Glomerular visceral epithelial cell (primary cell): ENCODE results near the gene LIME1.

Experiments used
- DNase-seq: peaks from one replicate; pipeline ENCODE4 v3.0.0-alpha.2; 2016; ENCODE audit errors: extremely low spot score

LIME1 gene

DNA sequence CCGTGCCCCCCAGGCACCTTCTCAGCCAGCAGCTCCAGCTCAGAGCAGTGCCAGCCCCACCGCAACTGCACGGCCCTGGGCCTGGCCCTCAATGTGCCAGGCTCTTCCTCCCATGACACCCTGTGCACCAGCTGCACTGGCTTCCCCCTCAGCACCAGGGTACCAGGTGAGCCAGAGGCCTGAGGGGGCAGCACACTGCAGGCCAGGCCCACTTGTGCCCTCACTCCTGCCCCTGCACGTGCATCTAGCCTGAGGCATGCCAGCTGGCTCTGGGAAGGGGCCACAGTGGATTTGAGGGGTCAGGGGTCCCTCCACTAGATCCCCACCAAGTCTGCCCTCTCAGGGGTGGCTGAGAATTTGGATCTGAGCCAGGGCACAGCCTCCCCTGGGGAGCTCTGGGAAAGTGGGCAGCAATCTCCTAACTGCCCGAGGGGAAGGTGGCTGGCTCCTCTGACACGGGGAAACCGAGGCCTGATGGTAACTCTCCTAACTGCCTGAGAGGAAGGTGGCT, 39.1 kb upstream of the LIME1 start:
- DNase-seq: peak; percentile 51

DNA sequence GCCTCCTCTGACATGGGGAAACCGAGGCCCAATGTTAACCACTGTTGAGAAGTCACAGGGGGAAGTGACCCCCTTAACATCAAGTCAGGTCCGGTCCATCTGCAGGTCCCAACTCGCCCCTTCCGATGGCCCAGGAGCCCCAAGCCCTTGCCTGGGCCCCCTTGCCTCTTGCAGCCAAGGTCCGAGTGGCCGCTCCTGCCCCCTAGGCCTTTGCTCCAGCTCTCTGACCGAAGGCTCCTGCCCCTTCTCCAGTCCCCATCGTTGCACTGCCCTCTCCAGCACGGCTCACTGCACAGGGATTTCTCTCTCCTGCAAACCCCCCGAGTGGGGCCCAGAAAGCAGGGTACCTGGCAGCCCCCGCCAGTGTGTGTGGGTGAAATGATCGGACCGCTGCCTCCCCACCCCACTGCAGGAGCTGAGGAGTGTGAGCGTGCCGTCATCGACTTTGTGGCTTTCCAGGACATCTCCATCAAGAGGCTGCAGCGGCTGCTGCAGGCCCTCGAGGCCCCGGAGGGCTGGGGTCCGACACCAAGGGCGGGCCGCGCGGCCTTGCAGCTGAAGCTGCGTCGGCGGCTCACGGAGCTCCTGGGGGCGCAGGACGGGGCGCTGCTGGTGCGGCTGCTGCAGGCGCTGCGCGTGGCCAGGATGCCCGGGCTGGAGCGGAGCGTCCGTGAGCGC, 38.5 kb upstream of the LIME1 start:
- peak; percentile 55 for DNase-seq

DNA sequence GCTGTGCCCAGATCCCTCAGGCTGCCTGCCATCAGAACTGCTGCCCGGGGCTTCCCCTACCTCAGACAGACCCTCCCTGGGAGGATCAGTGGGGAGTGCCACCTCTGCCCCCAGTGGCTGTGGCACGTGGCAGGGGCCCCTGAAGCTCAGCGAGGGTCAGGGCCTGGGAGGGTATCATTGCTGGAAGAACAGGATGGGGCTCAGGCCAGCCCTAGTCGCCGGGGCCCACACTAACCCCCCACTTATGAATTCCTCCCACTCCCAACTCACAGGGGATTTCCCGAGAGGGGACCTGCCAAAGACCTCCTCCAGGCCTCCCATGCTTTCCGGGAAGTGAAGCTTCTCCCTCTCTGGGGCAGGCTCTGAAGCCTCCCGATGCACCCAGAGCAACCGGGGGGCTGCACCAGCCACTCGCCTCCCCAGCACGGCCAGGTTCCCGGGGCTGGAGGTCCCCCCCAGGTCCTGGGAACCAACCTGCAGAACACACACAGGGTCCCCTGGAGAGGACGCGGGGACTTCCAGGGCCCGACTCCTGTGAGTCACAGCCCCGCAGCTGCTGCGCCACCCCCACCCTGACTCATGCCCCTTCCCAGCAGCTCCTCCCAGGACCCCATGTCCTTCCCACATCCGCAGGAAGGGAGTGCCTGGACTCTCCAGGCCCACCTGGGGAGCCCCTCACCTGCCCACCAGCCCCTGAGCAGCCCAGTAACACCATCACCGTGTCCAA, 37.6 kb upstream of the LIME1 start:
- DNase-seq: peak; percentile 97

DNA sequence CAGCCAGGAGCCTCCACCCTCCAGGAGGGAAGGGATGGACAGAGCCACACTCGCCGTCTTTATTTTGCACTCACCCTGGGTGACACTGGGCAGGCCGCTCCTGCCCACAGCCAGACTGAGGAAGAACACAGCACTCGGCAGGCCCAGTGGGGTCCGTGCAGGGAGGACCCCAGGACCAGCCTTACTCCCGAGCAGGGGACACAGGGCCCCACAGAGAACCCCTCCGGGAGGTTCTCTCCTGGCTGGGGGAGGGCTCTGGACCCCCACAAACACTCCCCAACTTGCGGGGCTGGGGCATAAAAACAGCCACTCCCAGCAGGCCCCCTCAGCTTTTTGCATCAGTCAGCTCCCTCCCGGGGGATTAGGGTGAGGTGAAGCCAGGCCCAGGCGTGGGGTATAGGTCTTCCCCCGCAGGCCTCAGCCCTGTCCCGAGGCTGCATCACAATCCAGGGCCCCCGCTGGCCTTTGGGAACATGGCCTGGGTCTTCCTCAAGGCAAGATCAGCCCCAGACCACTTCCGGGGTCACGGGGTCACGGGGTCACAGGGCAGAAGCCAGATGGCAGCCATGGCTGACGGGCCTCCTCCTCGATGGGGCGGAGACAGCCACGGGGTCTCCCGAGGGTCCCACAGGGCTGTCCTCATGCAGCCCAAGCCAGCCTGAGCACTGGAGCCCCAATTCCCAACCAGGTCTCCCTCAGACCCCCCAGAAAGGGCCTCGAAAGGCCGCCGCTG, 36.8 kb upstream of the LIME1 start:
- DNase-seq: no peak

DNA sequence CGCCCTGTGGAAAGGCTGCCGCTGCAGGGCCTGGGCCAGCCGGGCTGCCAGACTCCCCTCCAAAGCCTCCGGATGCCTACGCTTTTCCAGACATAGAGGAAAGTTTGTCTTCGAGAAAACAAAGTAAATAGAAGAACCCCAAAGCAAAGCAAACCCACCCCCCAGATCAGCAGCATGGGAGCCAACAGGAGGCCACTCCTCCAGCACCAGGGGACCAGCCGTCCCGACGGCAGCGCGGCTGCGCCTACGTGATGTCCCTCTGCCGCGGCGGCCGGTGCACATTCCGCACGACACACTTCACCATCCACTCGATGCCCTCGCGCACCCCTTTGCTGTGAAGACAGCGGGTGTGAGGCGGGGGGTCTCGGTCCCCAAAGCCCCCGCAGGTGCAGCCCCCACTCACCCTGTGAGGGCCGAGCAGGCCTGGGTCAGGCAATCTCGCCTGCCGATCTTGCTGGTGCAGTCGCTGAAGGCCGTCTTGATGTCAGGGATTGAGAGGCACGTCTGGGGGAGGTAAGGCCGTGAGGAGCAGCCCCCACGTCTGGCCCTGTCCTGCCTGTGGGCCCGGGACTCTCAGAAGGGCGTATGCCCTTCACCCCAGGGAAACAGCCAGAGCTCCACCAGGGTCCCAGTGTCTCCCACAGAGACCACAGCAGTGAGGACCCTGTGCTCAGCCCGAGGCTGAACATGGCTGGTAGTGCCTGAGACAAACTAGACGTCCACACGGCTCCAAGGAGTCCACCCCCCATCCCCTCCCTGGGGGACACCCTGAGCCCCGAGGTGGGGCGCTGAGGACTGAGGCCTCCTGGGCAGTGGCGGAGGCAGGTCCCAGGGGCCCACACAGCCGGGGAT, 36.0 kb upstream of the LIME1 start:
- DNase-seq: no peak

DNA sequence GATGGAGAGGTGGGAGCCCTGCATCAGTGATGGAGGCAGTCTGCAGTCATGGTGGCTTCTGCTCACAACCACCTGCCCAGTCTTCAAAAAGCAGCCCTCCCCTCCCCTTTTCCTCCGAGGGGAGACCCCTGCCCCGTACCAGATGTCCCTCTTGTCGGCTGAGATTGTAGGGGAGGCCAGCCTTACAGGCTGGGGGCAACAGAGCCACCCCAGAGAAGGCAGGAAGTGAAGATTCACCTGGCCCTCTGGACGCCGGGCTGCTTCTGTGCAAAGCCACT, 35.5 kb upstream of the LIME1 start:
- DNase-seq: no peak

DNA sequence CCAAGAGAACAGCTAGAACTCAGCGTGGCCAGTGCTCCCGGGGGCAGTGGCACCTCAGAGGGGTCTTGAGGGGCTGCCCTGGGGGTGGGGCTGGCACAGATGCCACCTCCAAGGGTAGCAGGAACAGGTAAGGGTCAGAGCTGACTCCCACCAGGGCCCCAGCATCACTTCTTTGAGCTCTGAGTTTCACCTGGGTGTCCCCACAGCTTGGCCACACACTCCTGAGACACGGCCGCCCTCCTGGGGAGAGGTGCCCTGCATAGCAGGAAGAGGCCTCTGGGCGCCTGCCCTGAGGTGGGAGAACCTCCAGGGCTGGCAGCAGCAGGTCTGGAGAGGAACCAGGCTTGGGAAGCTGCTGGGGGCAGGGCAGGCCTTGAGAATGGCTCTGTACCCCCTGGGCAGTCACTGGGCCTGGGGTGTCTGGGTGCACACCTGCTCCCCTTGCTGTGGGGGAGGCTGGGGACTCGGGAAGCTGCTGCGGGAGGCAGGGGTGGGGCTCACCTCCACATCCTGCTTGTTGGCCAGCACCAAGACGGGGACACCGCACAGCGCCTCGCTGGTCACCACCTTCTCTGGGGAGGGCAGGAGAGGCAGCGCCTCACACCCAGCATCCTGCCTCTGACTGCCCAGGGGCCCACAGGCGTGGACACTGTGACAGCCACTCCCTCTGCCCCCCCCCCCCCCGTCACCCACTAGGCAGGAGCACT, 35.0 kb upstream of the LIME1 start:
- DNase-seq: peak; percentile 18

DNA sequence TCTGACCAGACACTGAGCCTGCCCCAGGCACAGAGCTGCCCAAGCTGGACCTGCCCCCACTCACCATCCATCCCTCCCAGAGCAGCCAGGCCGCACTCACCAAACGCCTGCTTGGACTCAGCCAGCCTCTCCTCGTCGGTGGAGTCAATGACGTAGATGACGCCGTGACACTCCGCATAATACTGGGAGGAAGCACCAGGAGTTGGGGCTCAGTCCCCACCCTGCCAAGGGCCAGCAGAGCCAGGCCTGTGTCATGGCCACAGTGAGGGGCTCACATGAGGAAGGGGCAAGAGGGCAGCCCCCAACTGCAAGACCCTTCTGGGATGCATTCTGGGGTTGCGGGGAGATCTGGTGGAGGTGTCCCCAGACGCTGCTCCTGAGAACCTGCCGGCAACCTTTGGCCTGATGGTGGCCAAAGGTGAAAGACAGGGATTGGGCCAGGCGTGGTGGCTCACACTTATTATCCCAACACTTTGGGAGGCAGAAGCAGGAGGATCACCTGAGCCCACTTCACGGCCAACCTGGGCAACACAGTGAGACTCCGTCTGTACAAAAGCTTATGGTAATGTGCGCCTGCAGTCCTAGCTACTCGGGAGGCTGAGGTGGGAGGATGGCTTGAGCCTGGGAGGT, 34.3 kb upstream of the LIME1 start:
- DNase-seq: peak; percentile 1

DNA sequence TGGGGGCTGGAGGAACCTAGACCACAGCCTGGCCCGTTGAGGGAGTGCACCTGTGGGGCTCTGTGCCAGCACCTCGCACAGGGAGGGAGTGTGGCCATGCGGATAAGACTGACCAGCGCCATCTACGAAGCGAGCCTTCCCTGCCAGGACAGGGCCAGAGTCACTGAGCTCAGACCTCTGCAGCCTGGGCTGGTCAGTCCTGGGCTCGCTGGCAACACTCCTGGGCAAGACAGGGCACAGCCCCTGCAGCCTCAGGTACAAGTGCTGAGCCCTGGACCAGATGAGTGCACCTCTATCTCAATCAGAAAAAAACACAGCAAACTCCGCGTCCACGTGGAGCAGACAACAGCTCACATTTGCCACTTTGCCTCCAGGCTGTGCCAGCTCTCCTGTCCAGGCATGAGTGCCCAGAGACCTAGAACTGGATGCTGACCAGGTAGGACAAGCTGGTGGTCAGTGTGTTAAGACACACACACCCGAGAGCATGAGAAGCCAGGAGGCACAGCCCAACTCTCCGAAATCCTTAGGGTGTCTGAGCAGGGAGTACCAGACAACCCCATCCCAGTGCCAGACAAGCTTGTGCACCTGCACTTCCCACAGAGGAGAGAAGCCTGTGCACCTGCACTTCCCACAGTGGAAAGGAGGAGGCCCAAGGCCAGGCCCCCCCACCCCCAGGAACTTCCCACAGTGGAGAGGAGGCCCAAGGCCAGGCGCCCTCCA, 33.6 kb upstream of the LIME1 start:
- peak; percentile 5 for DNase-seq

DNA sequence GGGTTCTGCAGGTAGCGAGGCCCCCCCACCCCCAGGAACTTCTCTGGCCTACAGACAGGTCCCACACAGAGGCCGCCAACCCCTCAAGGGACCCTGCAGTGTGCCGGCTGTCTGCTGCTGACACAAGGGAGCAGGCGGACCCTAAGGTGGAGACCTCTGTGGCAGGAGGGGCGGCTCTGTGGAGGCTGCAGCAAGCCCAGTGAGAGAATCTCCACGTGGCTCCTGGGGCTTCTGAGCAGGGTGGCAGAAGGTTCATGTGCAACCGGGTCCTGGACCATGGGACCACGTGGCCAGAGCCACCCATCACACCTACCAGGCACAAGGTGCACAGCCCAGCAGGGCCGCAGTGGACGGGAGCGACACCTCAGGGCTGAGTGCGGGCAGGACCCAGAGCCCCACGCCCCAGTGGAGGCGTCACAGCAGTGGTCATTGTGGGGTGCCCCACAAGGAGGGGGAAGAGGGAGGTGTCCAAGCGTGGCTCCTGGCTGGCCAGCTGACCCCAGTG, 32.9 kb upstream of the LIME1 start:
- DNase-seq: no peak

DNA sequence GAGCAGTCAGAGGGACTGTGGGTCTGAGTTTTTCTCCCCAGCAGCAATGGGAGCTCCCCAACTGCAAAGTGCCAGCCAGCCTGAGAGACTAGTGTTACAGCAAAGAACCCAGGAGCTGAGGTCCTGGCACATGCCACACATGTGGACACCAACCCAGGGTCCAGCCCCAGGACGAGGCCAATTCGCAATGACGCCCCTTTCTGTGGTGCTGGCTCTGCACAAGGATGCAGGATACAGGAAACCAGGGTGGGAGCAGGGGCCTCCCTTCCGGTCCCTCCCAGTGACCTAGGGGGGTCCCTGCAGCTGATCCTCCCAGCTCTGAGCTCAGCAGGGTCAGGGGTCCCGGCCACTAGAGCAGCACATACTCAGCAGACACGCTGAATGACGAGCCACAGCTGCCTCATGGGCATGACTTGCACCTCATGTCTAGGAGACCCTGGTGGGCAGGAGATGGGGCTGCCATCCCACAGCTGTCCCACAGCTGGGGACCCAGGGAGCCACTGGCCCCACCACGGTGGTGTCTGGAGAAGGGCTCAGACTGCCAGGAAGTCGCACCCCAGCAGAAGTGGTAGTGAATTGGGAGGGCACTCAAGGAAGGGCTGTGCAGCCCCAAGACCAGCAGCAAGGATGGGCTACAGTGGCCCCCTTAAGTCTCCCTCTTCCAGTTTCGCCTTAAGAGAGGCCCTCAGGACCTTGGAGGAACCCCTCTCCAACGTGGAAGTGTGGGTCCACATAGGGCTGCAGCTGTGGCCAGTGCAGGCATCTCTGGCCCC, 32.3 kb upstream of the LIME1 start:
- peak; percentile 0 for DNase-seq

DNA sequence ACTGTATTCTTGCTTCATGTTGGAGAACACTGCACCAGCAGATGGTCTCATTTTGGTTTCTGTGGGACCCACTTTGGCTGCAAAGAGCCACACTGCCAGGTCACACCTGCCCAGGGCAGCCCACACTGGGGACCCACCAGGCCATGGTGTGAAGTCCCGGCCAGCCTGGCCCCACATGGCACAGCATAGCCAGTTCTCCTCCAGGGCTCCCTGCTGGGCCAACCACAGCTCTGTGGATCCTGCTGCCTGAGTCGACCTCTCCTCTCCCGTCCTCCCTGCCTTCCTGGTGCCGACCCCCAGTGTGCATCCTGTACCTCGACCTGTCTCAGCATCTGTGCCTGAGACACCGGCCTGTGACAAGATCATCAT, 31.7 kb upstream of the LIME1 start:
- DNase-seq: no peak

DNA sequence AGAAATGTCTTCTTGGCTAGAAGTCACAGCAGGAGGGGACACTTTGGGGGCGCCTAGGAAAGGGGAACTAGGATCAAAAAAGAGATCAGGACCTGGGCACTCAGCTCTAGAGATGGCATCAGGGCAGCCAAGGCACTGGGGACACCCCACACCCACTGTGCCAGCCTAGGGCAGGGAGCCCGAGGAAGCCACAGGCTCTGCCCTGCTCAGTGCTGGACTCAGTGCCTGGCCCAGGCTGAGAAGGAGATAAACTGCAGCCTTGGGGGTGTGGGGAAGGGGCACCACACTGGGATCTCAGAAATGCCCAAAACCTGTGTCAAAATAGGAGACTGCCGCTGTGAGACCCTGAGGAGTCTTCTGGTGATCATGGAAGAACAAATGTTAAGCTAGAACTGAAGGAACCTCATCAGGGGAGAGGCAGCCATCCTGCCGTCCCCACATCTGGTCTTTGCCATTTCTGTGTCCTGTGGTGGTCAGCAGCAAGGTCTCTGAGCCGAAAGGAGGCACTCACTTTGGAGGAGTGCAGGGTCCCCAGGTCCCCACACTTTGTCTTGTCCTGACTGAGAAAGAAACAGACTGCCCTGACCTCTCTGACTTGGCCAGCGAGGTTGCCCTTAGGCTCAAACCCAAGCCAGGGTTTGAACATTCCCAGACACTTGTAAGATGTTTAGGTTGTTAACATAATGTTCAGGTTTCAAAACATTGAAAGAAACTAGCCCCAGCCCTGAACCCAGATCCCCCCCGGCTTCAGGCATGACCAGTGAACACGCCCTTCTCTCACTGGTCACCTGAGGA, 31.0 kb upstream of the LIME1 start:
- DNase-seq: no peak

DNA sequence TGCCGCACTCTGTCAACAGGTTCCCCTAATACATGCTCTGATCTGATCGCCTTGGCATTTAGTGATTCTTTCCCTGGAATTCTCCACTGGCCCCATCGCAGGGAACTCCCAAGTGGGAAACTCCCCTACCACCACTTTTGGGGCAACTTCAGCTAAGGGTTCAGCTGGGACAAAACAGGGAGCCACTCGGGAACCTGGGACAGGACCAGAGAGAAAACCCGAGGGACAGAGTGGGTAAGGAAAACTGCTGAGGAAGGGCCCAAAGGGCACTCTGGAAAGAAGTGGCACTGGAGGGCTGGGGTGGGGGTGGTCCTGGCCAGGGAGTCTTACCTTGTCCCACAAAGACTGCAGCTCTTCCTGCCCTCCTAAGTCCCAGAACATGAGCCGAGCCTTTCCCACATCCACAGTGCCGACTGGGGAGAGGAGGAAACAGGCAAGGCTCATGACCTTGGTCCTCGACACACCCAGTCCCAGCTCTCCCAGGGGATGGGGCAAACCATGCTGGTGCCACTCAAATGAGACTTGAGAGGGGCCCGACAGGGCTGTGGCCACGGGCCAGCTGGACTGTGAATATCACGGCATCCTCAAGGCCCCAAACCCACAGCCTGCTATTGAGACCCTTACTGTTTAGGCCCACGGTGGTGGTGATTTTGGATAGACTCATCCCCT, 30.3 kb upstream of the LIME1 start:
- no peak for DNase-seq

DNA sequence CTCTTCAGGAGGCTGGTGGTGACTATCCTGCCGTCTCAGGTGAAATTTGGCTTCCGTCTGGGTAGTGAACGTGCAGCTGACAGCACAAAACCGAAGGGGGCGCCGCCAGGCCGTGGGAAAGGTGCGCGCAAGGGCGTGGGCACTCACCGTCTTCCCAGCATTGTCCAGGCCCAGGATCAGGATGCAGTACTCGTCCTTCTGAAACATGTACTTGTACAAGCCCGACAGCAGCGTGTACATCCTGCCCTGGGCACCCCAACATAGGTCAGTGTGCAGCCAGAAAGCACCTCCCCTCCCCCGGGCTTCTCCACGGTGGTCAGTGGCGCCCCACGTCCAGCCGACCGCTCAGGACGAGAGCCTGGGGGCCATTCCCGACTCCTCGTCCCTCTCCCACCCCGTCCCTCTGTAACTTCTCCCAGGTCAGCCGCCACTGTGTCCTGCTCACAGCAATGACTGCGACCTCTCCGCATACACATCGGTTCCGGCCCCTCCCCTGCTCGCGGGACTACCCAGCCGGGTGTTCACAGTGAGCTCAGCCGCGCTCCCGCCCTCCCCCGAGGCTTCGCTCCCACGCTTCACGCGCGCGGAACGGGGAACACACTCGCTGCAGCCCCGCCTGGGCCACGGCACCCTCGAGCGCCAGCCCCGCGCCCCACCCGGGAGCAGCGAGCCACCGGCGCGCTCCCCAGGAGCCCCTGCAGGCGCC, 29.5 kb upstream of the LIME1 start:
- DNase-seq: peak; percentile 59

DNA sequence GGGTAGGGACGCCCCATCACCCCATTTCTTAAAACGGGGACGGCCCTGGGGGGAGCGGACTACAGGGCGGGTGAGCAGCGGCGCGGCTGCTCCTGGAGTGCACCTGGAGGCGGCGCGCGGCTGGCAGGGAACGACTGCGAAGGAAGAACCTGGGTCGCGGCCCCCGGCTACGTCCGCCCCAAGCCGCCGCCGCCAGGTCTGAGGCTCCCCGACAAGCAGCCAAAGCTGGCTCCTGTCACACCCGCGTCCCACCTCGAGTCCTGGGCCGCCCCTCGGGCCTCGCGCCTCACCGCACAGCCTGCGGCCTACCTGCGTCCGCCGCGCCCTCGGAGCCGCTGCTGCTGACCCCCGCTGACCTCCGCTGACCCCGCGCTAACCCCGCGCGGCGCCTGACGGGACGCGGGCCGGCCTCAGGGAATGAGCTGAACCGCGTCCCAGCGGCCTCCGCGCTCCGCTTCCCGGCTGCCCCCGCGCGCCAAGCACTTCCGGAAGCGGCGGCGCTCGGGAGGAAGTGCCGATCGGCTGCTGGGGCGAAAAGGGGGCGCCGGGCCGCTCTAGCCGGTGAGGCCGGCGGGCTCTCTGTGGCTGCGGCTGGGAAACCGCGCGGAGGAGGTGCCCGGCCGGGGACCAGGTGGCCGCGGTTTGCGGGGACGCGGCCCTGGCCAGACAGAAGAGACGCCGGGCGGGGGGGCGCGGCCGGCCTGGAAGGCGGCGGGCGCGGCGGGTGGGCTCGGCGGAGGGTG, 28.7 kb upstream of the LIME1 start, which contains the start of the genes ARFRP1 and ZGPAT:
Gene ARFRP1 (minus strand): TSS at position 419 of the 743 bp plus-strand sequence. CDS start 885 bp downstream, outside the sequence.
Gene ZGPAT (plus strand): TSS at position 482 of the 743 bp plus-strand sequence. CDS start 542 bp downstream, outside the sequence.
- DNase-seq: peak; percentile 83
